B cell (primary cell): ENCODE data around the gene PLS1. TPM values are rescaled to one million over a fixed set of nuclear protein-coding genes. Genes with fewer than 3 reads are reported as not detected.

Experiments used
- ATAC-seq: fragments of 200-7000 bp; cut with Tn5 transposase; one replicate; pipeline ENCODE4 v1.10.0; 2021; ENCODE audit warnings: low read depth, mild to moderate bottlenecking, moderate number of reproducible peaks, moderate library complexity
- CTCF ChIA-PET: fragments of 350-600 bp; sonication (Branson Sonifier 250); formaldehyde crosslinking; loops from one replicate; lab custom pipeline; 2021; ENCODE audit warnings: antibody characterized with exemption, inconsistent platforms; lab: Charles Lee
- POLR2A ChIA-PET: fragments of 350-600 bp; sonication (Branson Sonifier 250); formaldehyde crosslinking; loops from one replicate; lab custom pipeline; 2021; ENCODE audit warnings: antibody characterized with exemption; lab: Charles Lee
- DNase-seq: peaks from one replicate; pipeline ENCODE4 v3.0.0; 2013
- H2AFZ ChIP-seq: 2 replicates; pipeline ENCODE4 v1.6.1; 2012; ENCODE audit warnings: mild to moderate bottlenecking, low read depth, low read length; ENCODE audit not compliant: insufficient read depth, poor library complexity, severe bottlenecking
- H3K27ac ChIP-seq, 2 donors: 1 replicate in 1 of 2; 2 replicates in 1 of 2; pipeline ENCODE4 v1.5.1; 2012 to 2013; ENCODE audit warnings: low read length in 2 of 2, mild to moderate bottlenecking in 2 of 2, moderate library complexity in 1 of 2
- H3K27me3 ChIP-seq, 4 experiments: fragments of 200-600 bp in 1 of 4; sonication (generic) in 1 of 4; replicated peaks in 1 of 4; 1 replicate in 2 of 4; 2 replicates in 2 of 4; pipeline versions ENCODE4 v1.6.1 to v1.7.0; 2013 to 2016; ENCODE audit warnings: low read length in 3 of 4, mild to moderate bottlenecking in 2 of 4, mixed read lengths in 1 of 4, moderate library complexity in 1 of 4; ENCODE audit not compliant: insufficient read depth in 4 of 4, control insufficient read depth in 3 of 4; ENCODE audit errors: control extremely low read depth in 1 of 4
- H3K36me3 ChIP-seq, 2 experiments: replicated peaks in 1 of 2; 1 replicate in 1 of 2; 2 replicates in 1 of 2; pipeline versions ENCODE4 v1.6.1 to v1.7.1; 2013; ENCODE audit warnings: low read length in 1 of 2; ENCODE audit not compliant: insufficient read depth in 2 of 2, control insufficient read depth in 1 of 2; ENCODE audit errors: control extremely low read depth in 1 of 2, extremely low read depth in 1 of 2
- H3K4me1 ChIP-seq, 2 donors: fragments of 200-600 bp in 1 of 2; sonication (generic) in 1 of 2; 1 replicate in 1 of 2; 2 replicates in 1 of 2; pipeline versions ENCODE4 v1.5.1 to v1.6.1; 2013 to 2017; ENCODE audit warnings: low read length in 2 of 2; ENCODE audit not compliant: control insufficient read depth in 2 of 2, insufficient read depth in 2 of 2
- H3K4me2 ChIP-seq: replicated peaks from 2 replicates; pipeline ENCODE3; 2012; ENCODE audit warnings: mild to moderate bottlenecking, low read depth, low read length; ENCODE audit not compliant: poor library complexity, severe bottlenecking
- H3K4me3 ChIP-seq, 5 experiments: fragments of 200-600 bp in 1 of 5; sonication (generic) in 1 of 5; 1 replicate in 3 of 5; 2 replicates in 2 of 5; pipeline versions ENCODE4 v1.5.1 to v1.7.0; 2011 to 2016; ENCODE audit warnings: low read length in 4 of 5, mild to moderate bottlenecking in 4 of 5, low read depth in 2 of 5, control low read depth in 1 of 5, moderate library complexity in 1 of 5; ENCODE audit not compliant: insufficient read depth in 1 of 5; ENCODE audit errors: control extremely low read depth in 1 of 5, extremely low read depth in 1 of 5
- H3K79me2 ChIP-seq: fragments of 200-600 bp; sonication (generic); one replicate; pipeline ENCODE4 v1.6.0; 2016; ENCODE audit warnings: low read length; ENCODE audit not compliant: control insufficient read depth, insufficient read depth
- H3K9ac ChIP-seq: fragments of 200-600 bp; sonication (generic); 2 replicates; pipeline ENCODE4 v1.6.1; 2017; ENCODE audit warnings: mild to moderate bottlenecking, low read length, moderate library complexity
- H3K9me3 ChIP-seq, 3 donors: one replicate each; pipeline versions ENCODE4 v1.6.1 to v1.7.1; 2013; ENCODE audit warnings: low read length in 2 of 3; ENCODE audit not compliant: control insufficient read depth in 2 of 3, insufficient read depth in 1 of 3; ENCODE audit errors: control extremely low read depth in 1 of 3
- H4K20me1 ChIP-seq: 2 replicates; pipeline ENCODE4 v1.6.0; 2012; ENCODE audit warnings: mild to moderate bottlenecking, low read length; ENCODE audit not compliant: insufficient read depth, control insufficient read depth, poor library complexity, severe bottlenecking
- H3K27ac Mint-ChIP-seq: one replicate; pipeline ENCODE4 v1.8.0; 2021; ENCODE audit warnings: mixed read lengths
- H3K27me3 Mint-ChIP-seq: one replicate; pipeline ENCODE4 v1.8.0; 2021; ENCODE audit warnings: mixed read lengths
- H3K4me1 Mint-ChIP-seq: one replicate; pipeline ENCODE4 v1.8.0; 2021; ENCODE audit warnings: mixed read lengths
- H3K4me3 Mint-ChIP-seq: one replicate; pipeline ENCODE4 v1.8.0; 2021; ENCODE audit warnings: mixed read lengths
- H3K9me3 Mint-ChIP-seq: one replicate; pipeline ENCODE4 v1.8.0; 2022; ENCODE audit warnings: mixed read lengths; ENCODE audit not compliant: insufficient read depth
- CTCF ChIP-seq: fragments of 200-600 bp; IDR thresholded peaks from one replicate; pipeline ENCODE4 v1.8.0; 2022; ENCODE audit warnings: antibody characterized with exemption, mild to moderate bottlenecking
- EZH2 ChIP-seq: IDR thresholded peaks from 2 replicates; pipeline ENCODE4 v1.6.1; 2012; ENCODE audit warnings: borderline replicate concordance, low read depth, mild to moderate bottlenecking, moderate library complexity, low read length; ENCODE audit not compliant: insufficient read depth, poor library complexity, severe bottlenecking
- WGBS: methylation state at CpG from one replicate; pipeline ENCODE4 v1.1.5; 2013; ENCODE audit warnings: missing lambda C conversion rate; ENCODE audit not compliant: insufficient coverage; 5-methylcytosine and 5-hydroxymethylcytosine counted together
- intact Hi-C: fragments of 100-400 bp; cut with micrococcal nuclease; formaldehyde crosslinking; loops from one replicate; pipeline ENCODE4 v1.10.0; 2022
- polyA plus RNA-seq: library from polyadenylated mRNA; depleted of rRNA; stranded (reverse); fragments of >200 nt; gene quantifications from 2 replicates; pipeline ENCODE4 v1.2.3, GENCODE V29; 2012
- total RNA-seq, 2 donors: library from RNA; stranded (reverse); fragments of 120-200 nt in 1 of 2; gene quantifications; 1 replicate in 1 of 2; 2 replicates in 1 of 2; pipeline versions ENCODE4 v1.2.3 to v1.2.4, GENCODE V29; 2013 to 2022

The PLS1 gene
- total and polyA plus RNA-seq, 2 donors (not counting 1 experiment from before 2014, with no cell fraction given): 0.13 to 0.74 TPM

GRCh38 chr3:142601713-142602112 is 5.5 kb downstream of the PLS1 start:
- 100% methylated on average over 3 of the region's 4 CpGs for WGBS
- peaks cover 3 to 4% of the 10 kb centered on the region in 2 donors for H3K4me1 ChIP-seq
- H3K9me3 Mint-ChIP-seq: no peaks in the 10 kb centered on the region
- no peaks in the 10 kb centered on the region for H3K79me2 ChIP-seq
- no peak overlapping the region for H3K27ac Mint-ChIP-seq
- no peak overlapping the region for H2AFZ ChIP-seq
- H3K27ac ChIP-seq: no peak overlapping the region
- H3K4me3 Mint-ChIP-seq: no peak overlapping the region
- ATAC-seq (no peak), DNase-seq (no peak)
- H3K27me3 ChIP-seq: peaks cover 0 to 2% (median 0%) of the 10 kb centered on the region in 4 experiments
- H4K20me1 ChIP-seq: no peaks in the 10 kb centered on the region
- no peaks in the 10 kb centered on the region for H3K9me3 ChIP-seq
- H3K36me3 ChIP-seq: no peaks in the 10 kb centered on the region
- no peak overlapping the region for H3K4me3 ChIP-seq
- POLR2A ChIA-PET: no interaction called here
- H3K4me1 Mint-ChIP-seq: peaks cover 5% of the 10 kb centered on the region
- no peak overlapping the region for H3K4me2 ChIP-seq
- no peaks in the 10 kb centered on the region for H3K27me3 Mint-ChIP-seq
- CTCF ChIA-PET: no interaction called here
- H3K9ac ChIP-seq: no peak overlapping the region
- intact Hi-C loops: no loop called here
- no peak for TF ChIP-seq EZH2
- TF ChIP-seq CTCF: no peak

GRCh38 chr3:142602619-142603385 is 6.6 kb downstream of the PLS1 start:
- no peaks in the 10 kb centered on the region for H3K79me2 ChIP-seq
- no peak overlapping the region for H2AFZ ChIP-seq
- CTCF ChIA-PET: no interaction called here

More at GRCh38 chr3:142602619-142603385, 6.6 kb downstream of the PLS1 start:
- Histone ChIP-seq H3K9ac (no peak overlapping the region), H3K4me1 (no peaks in the 10 kb centered on the region), H4K20me1 (no peaks in the 10 kb centered on the region), H3K36me3 (no peaks in the 10 kb centered on the region), H3K9me3 (no peaks in the 10 kb centered on the region), H3K27ac (no peak overlapping the region), H3K27me3 (no peaks in the 10 kb centered on the region), H3K4me2 (no peak overlapping the region), H3K4me3 (no peak overlapping the region)
- Mint-ChIP-seq H3K4me1 (no peaks in the 10 kb centered on the region), H3K27ac (no peak overlapping the region), H3K4me3 (no peak overlapping the region), H3K9me3 (no peaks in the 10 kb centered on the region), H3K27me3 (no peaks in the 10 kb centered on the region)
- intact Hi-C loops: no loop called here
- WGBS: 84% methylated on average over 10 of the region's 13 CpGs
- TF ChIP-seq EZH2 (no peak), CTCF (no peak)
- POLR2A ChIA-PET: no interaction called here
- DNase-seq (no peak), ATAC-seq (no peak)
